ENCODE measurements around the gene CLMN.

DNA sequence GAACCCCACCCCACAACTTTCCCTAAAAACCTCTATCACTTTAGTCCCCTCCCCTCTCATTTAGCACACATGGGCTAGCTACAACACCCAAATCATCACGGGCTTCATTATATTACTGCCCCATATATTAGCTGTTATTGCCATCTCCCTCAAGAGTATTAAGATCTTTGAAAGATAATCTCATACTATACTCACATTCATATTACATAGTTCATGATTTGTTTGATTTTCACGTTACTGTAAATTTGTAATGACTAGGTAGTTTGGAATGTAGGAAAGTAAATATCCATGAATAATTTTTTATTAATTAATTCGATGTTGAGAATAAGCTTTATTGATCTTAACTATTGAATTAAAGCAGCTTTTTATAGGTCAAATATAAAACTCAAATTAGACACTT, 170.3 kb downstream of the CLMN start:
- no peak for TF ChIP-seq RAD21 (IDR thresholded peaks at IDR 0.05; ENCODE audit: low read depth)
- TF ChIP-seq, protein P1, sequence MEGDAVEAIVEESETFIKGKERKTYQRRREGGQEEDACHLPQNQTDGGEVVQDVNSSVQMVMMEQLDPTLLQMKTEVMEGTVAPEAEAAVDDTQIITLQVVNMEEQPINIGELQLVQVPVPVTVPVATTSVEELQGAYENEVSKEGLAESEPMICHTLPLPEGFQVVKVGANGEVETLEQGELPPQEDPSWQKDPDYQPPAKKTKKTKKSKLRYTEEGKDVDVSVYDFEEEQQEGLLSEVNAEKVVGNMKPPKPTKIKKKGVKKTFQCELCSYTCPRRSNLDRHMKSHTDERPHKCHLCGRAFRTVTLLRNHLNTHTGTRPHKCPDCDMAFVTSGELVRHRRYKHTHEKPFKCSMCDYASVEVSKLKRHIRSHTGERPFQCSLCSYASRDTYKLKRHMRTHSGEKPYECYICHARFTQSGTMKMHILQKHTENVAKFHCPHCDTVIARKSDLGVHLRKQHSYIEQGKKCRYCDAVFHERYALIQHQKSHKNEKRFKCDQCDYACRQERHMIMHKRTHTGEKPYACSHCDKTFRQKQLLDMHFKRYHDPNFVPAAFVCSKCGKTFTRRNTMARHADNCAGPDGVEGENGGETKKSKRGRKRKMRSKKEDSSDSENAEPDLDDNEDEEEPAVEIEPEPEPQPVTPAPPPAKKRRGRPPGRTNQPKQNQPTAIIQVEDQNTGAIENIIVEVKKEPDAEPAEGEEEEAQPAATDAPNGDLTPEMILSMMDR (IDR thresholded peaks at IDR 0.05 in 2 of 3, conservative IDR thresholded peaks at IDR 0.05 in 1 of 3; ENCODE audit: borderline replicate concordance in 1 of 3, insufficient read depth in 1 of 3, low read depth in 2 of 3, low read length in 2 of 3) = no peak
